SK-N-SH treated with all-trans-retinoic acid at 6 μM for 48 hours (cell line): ENCODE measurements around the gene CD14.
"Not testable (repeated sequence)": the region's sequence is repeated elsewhere in the genome, so short reads cannot be mapped to it uniquely, and the experiment has no call there.

Experiments used
- CREB5 ChIP-seq: fragments of 250-450 bp; sonication (Bioruptor Pico); IDR thresholded peaks from 2 replicates; pipeline ENCODE4 v1.5.1; 2020; ENCODE audit warnings: low read depth, mild to moderate bottlenecking, moderate library complexity
- ESRRG ChIP-seq: fragments of 250-450 bp; sonication (Bioruptor Pico); IDR thresholded peaks from 2 replicates; pipeline ENCODE4 v1.6.1; 2021; ENCODE audit warnings: mild to moderate bottlenecking
- GLIS3 ChIP-seq: fragments of 250-450 bp; sonication (Bioruptor Pico); IDR thresholded peaks from 2 replicates; pipeline ENCODE4 v1.5.0; 2020; ENCODE audit warnings: mild to moderate bottlenecking, moderate library complexity
- RARB ChIP-seq: fragments of 250-450 bp; sonication (Bioruptor Pico); IDR thresholded peaks from 2 replicates; pipeline ENCODE4 v1.8.0; 2021; ENCODE audit warnings: mild to moderate bottlenecking, moderate library complexity
- TOX ChIP-seq: fragments of 250-450 bp; sonication (Bioruptor Pico); IDR thresholded peaks from 2 replicates; pipeline ENCODE4 v1.8.0; 2021; ENCODE audit warnings: mild to moderate bottlenecking, moderate library complexity, borderline replicate concordance
- TSHZ2 ChIP-seq: fragments of 250-450 bp; sonication (Bioruptor Pico); IDR thresholded peaks from 2 replicates; pipeline ENCODE4 v1.5.0; 2020; ENCODE audit warnings: mild to moderate bottlenecking, moderate library complexity
- ZFP3 ChIP-seq: fragments of 250-450 bp; sonication (Bioruptor Pico); IDR thresholded peaks from 2 replicates; pipeline ENCODE4 v1.5.0; 2020; ENCODE audit warnings: mild to moderate bottlenecking, moderate library complexity
- ZNF565 ChIP-seq: fragments of 450-650 bp; formaldehyde crosslinking; conservative IDR thresholded peaks from 2 replicates; pipeline ENCODE4 v1.5.0; 2020; ENCODE audit warnings: low read depth, mild to moderate bottlenecking, moderate library complexity
- ZNF8 ChIP-seq: fragments of 450-650 bp; formaldehyde crosslinking; IDR thresholded peaks from 2 replicates; pipeline ENCODE4 v1.5.0; 2020; ENCODE audit warnings: mild to moderate bottlenecking, moderate library complexity

- TF ChIP-seq RARB; GLIS3 (CRISPR knock-in tag); ZFP3; ZNF565 (CRISPR knock-in tag); CREB5; ESRRG; TSHZ2 (CRISPR knock-in tag); TOX (CRISPR knock-in tag); ZNF8: not testable (repeated sequence)
Measured at GRCh38 chr5:140660371-140660770, 27.4 kb upstream of the CD14 start.
